Measurements from ENCODE around the gene RAB3C. TPM values are rescaled to one million over a fixed set of nuclear protein-coding genes. Genes with fewer than 3 reads are reported as not detected.

RAB3C gene
- total RNA-seq, 4 donors from 2014 or later = 1.1 to 2.7 (median 1.2) TPM; not detected in 1

- H3K4me1 ChIP-seq = no peaks in the 10 kb centered on the region
- H3K27ac ChIP-seq = no peak overlapping the region
- DNase-seq = no peak
- no peaks in the 10 kb centered on the region for H3K27me3 ChIP-seq
- no peak overlapping the region for H3K4me3 ChIP-seq
- H3K9me3 ChIP-seq = no peaks in the 10 kb centered on the region
- H3K36me3 ChIP-seq = no peaks in the 10 kb centered on the region
- TF ChIP-seq POLR2A (IDR thresholded peaks at IDR 0.05) (no peak), CTCF (IDR thresholded peaks at IDR 0.05) (peak in 4 of 6 experiments; percentile 43 to 48 (median 46))
Measured at GRCh38 chr5:58849921-58850667, 267.2 kb downstream of the RAB3C start.

GRCh38 chr5:58851153-58851552, 268.3 kb downstream of the RAB3C start:
- H3K4me3 ChIP-seq = no peak overlapping the region
- TF ChIP-seq POLR2A (IDR thresholded peaks at IDR 0.05) = no peak
- no peak for TF ChIP-seq CTCF (IDR thresholded peaks at IDR 0.05)
- DNase-seq = no peak
- H3K27me3 ChIP-seq = no peaks in the 10 kb centered on the region
- no peaks in the 10 kb centered on the region for H3K36me3 ChIP-seq
- no peaks in the 10 kb centered on the region for H3K4me1 ChIP-seq
- H3K9me3 ChIP-seq = no peaks in the 10 kb centered on the region
- H3K27ac ChIP-seq = no peak overlapping the region

- TF ChIP-seq POLR2A (IDR thresholded peaks at IDR 0.05) (no peak), CTCF (IDR thresholded peaks at IDR 0.05) (no peak)
- DNase-seq = no peak
- H3K4me3 ChIP-seq = no peak overlapping the region
Measured at GRCh38 chr5:58851571-58851970, 268.7 kb downstream of the RAB3C start.

GRCh38 chr5:58852566-58852965, 269.7 kb downstream of the RAB3C start:
- no peaks in the 10 kb centered on the region for H3K4me1 ChIP-seq
- no peak overlapping the region for H3K4me3 ChIP-seq
- no peak for DNase-seq
- H3K36me3 ChIP-seq = no peaks in the 10 kb centered on the region
- TF ChIP-seq CTCF (IDR thresholded peaks at IDR 0.05) = no peak
- TF ChIP-seq POLR2A (IDR thresholded peaks at IDR 0.05) = no peak
- H3K27me3 ChIP-seq = no peaks in the 10 kb centered on the region
- no peak overlapping the region for H3K27ac ChIP-seq
- H3K9me3 ChIP-seq = no peaks in the 10 kb centered on the region

More at GRCh38 chr5:58851571-58851970, 268.7 kb downstream of the RAB3C start:
- H3K36me3 ChIP-seq = no peaks in the 10 kb centered on the region
- no peaks in the 10 kb centered on the region for H3K9me3 ChIP-seq
- H3K27ac ChIP-seq = no peak overlapping the region
- no peaks in the 10 kb centered on the region for H3K4me1 ChIP-seq
- no peaks in the 10 kb centered on the region for H3K27me3 ChIP-seq

- Histone ChIP-seq H3K9me3 (no peaks in the 10 kb centered on the region), H3K4me1 (no peaks in the 10 kb centered on the region), H3K27me3 (no peaks in the 10 kb centered on the region), H3K4me3 (no peak overlapping the region), H3K27ac (no peak overlapping the region), H3K36me3 (no peaks in the 10 kb centered on the region)
- TF ChIP-seq CTCF (IDR thresholded peaks at IDR 0.05) (no peak), POLR2A (IDR thresholded peaks at IDR 0.05) (no peak)
- no peak for DNase-seq
Measured at GRCh38 chr5:58854441-58854840, 271.6 kb downstream of the RAB3C start.

All from Peyer's patch (tissue), 4 donors.